Lower leg skin (tissue), 4 donors: ENCODE results near the gene HOXA9. TPM values are rescaled to one million over a fixed set of nuclear protein-coding genes. Genes with fewer than 3 reads are reported as not detected.

Experiments used
- DNase-seq, 2 donors: peaks; one replicate each; pipeline ENCODE4 v3.0.0-alpha.2; 2019; ENCODE audit warnings: low spot score in 2 of 2
- H3K4me3 ChIP-seq: fragments of 200-600 bp; sonication (generic); 2 replicates; pipeline ENCODE4 v1.5.1; 2017; ENCODE audit warnings: mild to moderate bottlenecking, low read depth; ENCODE audit not compliant: poor library complexity, severe bottlenecking
- CTCF ChIP-seq, 3 donors: fragments of 450-650 bp; IDR thresholded peaks; one replicate each; pipeline ENCODE4 v1.5.1; 2016; ENCODE audit warnings: antibody characterized with exemption in 3 of 3, mild to moderate bottlenecking in 3 of 3, moderate library complexity in 2 of 3
- POLR2A ChIP-seq, 2 donors: fragments of 450-650 bp; IDR thresholded peaks; one replicate each; pipeline ENCODE4 v1.6.1; 2016 to 2017; ENCODE audit warnings: antibody characterized with exemption in 2 of 2, mild to moderate bottlenecking in 1 of 2, moderate library complexity in 1 of 2
- WGBS, 2 donors: methylation state at CpG; one replicate each; pipeline ENCODE4 v1.1.5; 2018; 5-methylcytosine and 5-hydroxymethylcytosine counted together
- intact Hi-C: fragments of 100-400 bp; cut with DNase I; formaldehyde crosslinking; loops from one replicate; pipeline ENCODE4 v1.15.0; 2023; ENCODE audit warnings: low total_unique reads
- total RNA-seq, 4 donors: library from RNA; depleted of rRNA; stranded (reverse); fragments of >200 nt; gene quantifications; one replicate each; pipeline ENCODE4 v1.1.0, GENCODE V29; 2016

HOXA9 gene
- total RNA-seq, 4 donors from 2014 or later: 43.1 to 50.1 (median 46.9) TPM

GRCh38 chr7:27149842-27150567 lies 15.3 kb downstream of the HOXA9 start:
- TF ChIP-seq POLR2A (IDR thresholded peaks at IDR 0.05) (no peak), CTCF (IDR thresholded peaks at IDR 0.05) (no peak)
- H3K4me3 ChIP-seq: peak overlapping the region; percentile 33
- peak; percentile 20 to 86 for DNase-seq
- intact Hi-C loops: loop anchor here (5.0 kb wide), 1 partner anchor 288 kb away; the partner anchor contains the start of gene SKAP2
- 26 to 28% methylated on average over 13 of the region's 13 CpGs for WGBS, 2 donors

- H3K4me3 ChIP-seq: peak overlapping the region; percentile 13
- DNase-seq: peak in 1 of 2 donors; percentile 83
- WGBS, 2 donors: 28 to 43% methylated on average over 25 to 30 of the region's 30 CpGs
- intact Hi-C loops: no loop called here
- TF ChIP-seq CTCF (IDR thresholded peaks at IDR 0.05) (no peak), POLR2A (IDR thresholded peaks at IDR 0.05) (no peak)
Measured at GRCh38 chr7:27148756-27149641, 16.3 kb downstream of the HOXA9 start.

- WGBS, 2 donors: 15 to 19% methylated on average over 21 to 28 of the region's 28 CpGs
- intact Hi-C loops: no loop called here
- TF ChIP-seq CTCF (IDR thresholded peaks at IDR 0.05): no peak
- no peak for TF ChIP-seq POLR2A (IDR thresholded peaks at IDR 0.05)
- peak overlapping the region; percentile 13 for H3K4me3 ChIP-seq
- peak; percentile 33 to 85 for DNase-seq
Measured at GRCh38 chr7:27148031-27148755, 17.1 kb downstream of the HOXA9 start.

GRCh38 chr7:27147199-27148030 lies 17.9 kb downstream of the HOXA9 start, which contains the start of gene HOXA6:
Gene HOXA6 (minus strand): TSS chr7:27147774. CDS start chr7:27147749, 25 bp downstream.
- intact Hi-C loops: no loop called here
- 24 to 25% methylated on average over 42 to 44 of the region's 63 CpGs for WGBS, 2 donors
- H3K4me3 ChIP-seq: peak within 1 kb of the TSS; percentile 13
- DNase-seq: peak; percentile 74 to 92
- TF ChIP-seq CTCF (IDR thresholded peaks at IDR 0.05) (no peak), POLR2A (IDR thresholded peaks at IDR 0.05) (no peak)
